Glutamatergic neuron (in vitro differentiated cells): ENCODE results near the gene DNAJA1. TPM values are rescaled to one million over a fixed set of nuclear protein-coding genes. Genes with fewer than 3 reads are reported as not detected.

ENCODE experiments used
- DNase-seq: peaks from one replicate; pipeline ENCODE4 v3.0.0; 2022
- H3K27ac Mint-ChIP-seq: one replicate; pipeline ENCODE4 v1.8.0; 2020; ENCODE audit warnings: mild to moderate bottlenecking, mixed read lengths, inconsistent platforms; ENCODE audit not compliant: unreplicated experiment
- H3K27me3 Mint-ChIP-seq: one replicate; pipeline ENCODE4 v1.8.0; 2020; ENCODE audit warnings: mild to moderate bottlenecking, moderate library complexity, mixed read lengths, inconsistent platforms; ENCODE audit not compliant: unreplicated experiment
- H3K36me3 Mint-ChIP-seq: one replicate; pipeline ENCODE4 v1.8.0; 2020; ENCODE audit warnings: mild to moderate bottlenecking, mixed read lengths, inconsistent platforms; ENCODE audit not compliant: unreplicated experiment
- H3K4me1 Mint-ChIP-seq: one replicate; pipeline ENCODE4 v1.8.0; 2020; ENCODE audit warnings: mild to moderate bottlenecking, low read depth, mixed read lengths, inconsistent platforms; ENCODE audit not compliant: unreplicated experiment
- H3K4me3 Mint-ChIP-seq: one replicate; pipeline ENCODE4 v1.8.0; 2020; ENCODE audit warnings: mild to moderate bottlenecking, mixed read lengths, inconsistent platforms; ENCODE audit not compliant: unreplicated experiment
- H3K9me3 Mint-ChIP-seq: one replicate; pipeline ENCODE4 v1.8.0; 2020; ENCODE audit warnings: mild to moderate bottlenecking, moderate library complexity, mixed read lengths, inconsistent platforms; ENCODE audit not compliant: unreplicated experiment
- CTCF ChIP-seq: fragments of 200-600 bp; sonication (generic); IDR thresholded peaks from one replicate; pipeline ENCODE4 v1.5.0; 2021; ENCODE audit not compliant: partially characterized antibody, unreplicated experiment
- total RNA-seq: library from RNA; stranded (reverse); fragmentation: NEBNext Ultra II Directional; extraction: Animal tissue kit (Norgen Biotek cat#: 25700); gene quantifications from one replicate; pipeline ENCODE4 v1.2.1, GENCODE V29; 2021; ENCODE audit not compliant: unreplicated experiment

Gene DNAJA1
- total RNA-seq, 1 donor from 2014 or later, result 249 TPM

GRCh38 chr9:33068991-33069390 lies 43.9 kb downstream of the DNAJA1 start:
- peaks cover 1% of the 10 kb centered on the region for H3K9me3 Mint-ChIP-seq
- H3K4me3 Mint-ChIP-seq, result no peak overlapping the region
- no peaks in the 10 kb centered on the region for H3K36me3 Mint-ChIP-seq
- no peak for TF ChIP-seq CTCF
- no peaks in the 10 kb centered on the region for H3K4me1 Mint-ChIP-seq
- H3K27me3 Mint-ChIP-seq, result no peaks in the 10 kb centered on the region
- DNase-seq, result no peak
- no peak overlapping the region for H3K27ac Mint-ChIP-seq

- Mint-ChIP-seq H3K4me3 (peak within 1 kb of the TSS; percentile 99), H3K4me1 (peaks cover 6% of the 10 kb centered on the region), H3K27me3 (peaks cover 9% of the 10 kb centered on the region), H3K9me3 (peaks cover 5% of the 10 kb centered on the region), H3K36me3 (no peaks in the 10 kb centered on the region), H3K27ac (peak within 1 kb of the TSS; percentile 98)
- peak; percentile 96 for DNase-seq
- TF ChIP-seq CTCF, result no peak
Measured at GRCh38 chr9:33076046-33077004, 51.3 kb downstream of the DNAJA1 start, which contains the start of gene SMU1. SMU1 (minus strand) TSS chr9:33076674; CDS start chr9:33076608, 66 bp downstream.

GRCh38 chr9:33080534-33080933 lies 55.5 kb downstream of the DNAJA1 start:
- no peak overlapping the region for H3K4me3 Mint-ChIP-seq
- peaks cover 3% of the 10 kb centered on the region for H3K4me1 Mint-ChIP-seq
- H3K36me3 Mint-ChIP-seq, result no peaks in the 10 kb centered on the region
- H3K9me3 Mint-ChIP-seq, result peaks cover 4% of the 10 kb centered on the region
- H3K27ac Mint-ChIP-seq, result no peak overlapping the region
- no peak for TF ChIP-seq CTCF
- peaks cover 9% of the 10 kb centered on the region for H3K27me3 Mint-ChIP-seq
- no peak for DNase-seq

- Mint-ChIP-seq H3K36me3 (no peaks in the 10 kb centered on the region), H3K4me1 (no peaks in the 10 kb centered on the region), H3K27ac (no peak overlapping the region), H3K27me3 (peaks cover 6% of the 10 kb centered on the region), H3K4me3 (no peak overlapping the region), H3K9me3 (no peaks in the 10 kb centered on the region)
- DNase-seq, result no peak
- TF ChIP-seq CTCF, result peak; percentile 60
Measured at GRCh38 chr9:33081128-33081851, 56.2 kb downstream of the DNAJA1 start.

GRCh38 chr9:33082128-33082527 lies 57.1 kb downstream of the DNAJA1 start:
- Mint-ChIP-seq H3K4me3 (no peak overlapping the region), H3K4me1 (no peaks in the 10 kb centered on the region), H3K36me3 (no peaks in the 10 kb centered on the region), H3K27ac (no peak overlapping the region), H3K9me3 (no peaks in the 10 kb centered on the region), H3K27me3 (peaks cover 1% of the 10 kb centered on the region)
- no peak for TF ChIP-seq CTCF
- no peak for DNase-seq
